SH-SY5Y (cell line): ENCODE data around the gene CCDC142.

Experiments
- GATA2 ChIP-seq: IDR thresholded peaks from 2 replicates; pipeline ENCODE4 v1.6.1; 2011; ENCODE audit warnings: mild to moderate bottlenecking, low read depth, low read length
- GATA3 ChIP-seq: IDR thresholded peaks from 2 replicates; pipeline ENCODE4 v1.6.1; 2011; ENCODE audit warnings: low read depth, mild to moderate bottlenecking, low read length, moderate library complexity

DNA sequence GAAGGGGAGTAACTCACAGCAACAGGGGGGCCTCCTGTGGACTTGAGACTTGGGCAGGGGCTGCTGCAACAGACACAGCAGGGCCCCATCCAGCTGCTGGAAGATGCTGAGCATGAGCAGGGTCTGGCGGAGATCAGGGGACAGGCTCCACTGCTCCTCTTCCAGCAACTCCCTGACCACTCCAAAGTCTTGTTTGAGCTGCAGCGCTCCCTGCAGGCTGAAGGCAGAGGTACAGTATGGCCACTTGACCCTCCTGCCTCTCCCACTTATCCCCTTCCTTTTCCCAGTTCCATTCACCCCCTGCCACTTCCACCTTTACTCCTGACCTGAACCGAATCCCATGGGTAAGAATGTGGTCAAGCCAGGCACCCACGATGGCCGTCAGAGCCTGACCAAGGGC lies 7.9 kb downstream of the CCDC142 start:
- TF ChIP-seq GATA2 (no peak), GATA3 (no peak)
